SK-N-MC (cell line): ENCODE measurements around the gene TCL1B.

ENCODE experiments used
- EZH2 ChIP-seq: fragments of 200-600 bp; sonication (generic); IDR thresholded peaks from one replicate; pipeline ENCODE4 v1.6.1; 2017; ENCODE audit warnings: antibody characterized with exemption
- POLR2AphosphoS5 ChIP-seq: IDR thresholded peaks from 2 replicates; pipeline ENCODE4 v1.6.1; 2012; ENCODE audit warnings: mild to moderate bottlenecking, low read depth, low read length, borderline replicate concordance

DNA sequence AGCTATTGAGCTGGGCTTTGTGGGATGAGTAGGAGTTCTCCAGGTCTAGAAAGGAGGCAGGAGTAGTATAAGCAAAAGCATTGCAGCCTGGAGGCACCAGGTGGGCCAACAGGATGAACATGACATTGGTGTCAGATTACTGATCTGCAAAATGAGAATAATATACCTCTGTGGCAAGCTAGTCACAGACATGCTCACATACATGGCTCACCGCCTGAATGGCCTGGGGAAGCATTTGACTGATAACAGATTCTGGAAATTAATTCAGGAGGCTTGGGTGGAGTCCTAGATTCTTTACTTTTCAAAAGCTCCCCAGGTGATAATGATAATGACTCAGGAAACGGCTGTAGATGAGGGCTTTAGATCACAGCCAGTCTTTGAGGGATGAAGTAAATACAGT lies 709 bp downstream of the TCL1B start:
- no peak for TF ChIP-seq EZH2
- no peak for TF ChIP-seq POLR2AphosphoS5
